ACC112 (cell line): ENCODE results near the gene ELMO2.

Source experiments
- H2AFZ ChIP-seq: fragments of 200-600 bp; sonication (generic); one replicate; pipeline ENCODE4 v1.6.0; 2017; ENCODE audit warnings: antibody characterized with exemption, low read length; ENCODE audit not compliant: unreplicated experiment
- H3K27ac ChIP-seq: fragments of 200-600 bp; sonication (generic); 2 replicates; pipeline ENCODE4 v1.5.1; 2014; ENCODE audit warnings: low read depth, mild to moderate bottlenecking, antibody characterized with exemption, low read length, moderate library complexity
- H3K27me3 ChIP-seq: fragments of 200-600 bp; sonication (generic); 2 replicates; pipeline ENCODE4 v1.6.1; 2014; ENCODE audit warnings: mild to moderate bottlenecking, antibody characterized with exemption, low read length, moderate library complexity, mixed read lengths; ENCODE audit not compliant: insufficient read depth
- H3K36me3 ChIP-seq: fragments of 200-600 bp; sonication (generic); 2 replicates; pipeline ENCODE4 v1.6.1; 2016; ENCODE audit warnings: mild to moderate bottlenecking, antibody characterized with exemption, low read length, moderate library complexity, mixed read lengths; ENCODE audit not compliant: insufficient read depth
- H3K4me1 ChIP-seq: fragments of 200-600 bp; sonication (generic); one replicate; pipeline ENCODE4 v1.6.1; 2016; ENCODE audit warnings: low read length, mixed read lengths; ENCODE audit not compliant: insufficient read depth, unreplicated experiment, control insufficient read depth
- H3K4me3 ChIP-seq: fragments of 200-600 bp; sonication (generic); 2 replicates; pipeline ENCODE4 v1.5.1; 2014; ENCODE audit warnings: mild to moderate bottlenecking, low read depth, low read length
- H3K79me2 ChIP-seq: fragments of 200-600 bp; sonication (generic); one replicate; pipeline ENCODE4 v1.6.0; 2016; ENCODE audit warnings: low read length; ENCODE audit not compliant: control insufficient read depth, unreplicated experiment, insufficient read depth

Gene ELMO2

GRCh38 chr20:46343348-46343974 is 63.0 kb downstream of the ELMO2 start:
- Histone ChIP-seq H3K27me3 (peaks cover 59% of the 10 kb centered on the region), H2AFZ (no peak overlapping the region), H3K27ac (no peak overlapping the region), H3K4me1 (no peaks in the 10 kb centered on the region), H3K79me2 (no peaks in the 10 kb centered on the region), H3K4me3 (0 out of 2 replicates have a peak overlapping the region, but pooled peaks have one; percentile 24), H3K36me3 (no peaks in the 10 kb centered on the region)

- H3K27ac ChIP-seq: no peak overlapping the region
- no peaks in the 10 kb centered on the region for H3K79me2 ChIP-seq
- no peaks in the 10 kb centered on the region for H3K36me3 ChIP-seq
- no peak overlapping the region for H2AFZ ChIP-seq
- 0 out of 2 replicates have a peak overlapping the region, but pooled peaks have one; percentile 24 for H3K4me3 ChIP-seq
- no peaks in the 10 kb centered on the region for H3K4me1 ChIP-seq
- H3K27me3 ChIP-seq: peaks cover 66% of the 10 kb centered on the region
These were observed 63.7 kb downstream of the ELMO2 start for GRCh38 chr20:46342451-46343347.

GRCh38 chr20:46342010-46342378 is 64.4 kb downstream of the ELMO2 start:
- Histone ChIP-seq H3K79me2 (no peaks in the 10 kb centered on the region), H3K4me3 (no peak overlapping the region), H2AFZ (no peak overlapping the region), H3K4me1 (no peaks in the 10 kb centered on the region), H3K36me3 (no peaks in the 10 kb centered on the region), H3K27ac (no peak overlapping the region), H3K27me3 (peaks cover 73% of the 10 kb centered on the region)

GRCh38 chr20:46341074-46342009 is 65.1 kb downstream of the ELMO2 start:
- H3K27ac ChIP-seq: no peak overlapping the region
- H3K27me3 ChIP-seq: peaks cover 79% of the 10 kb centered on the region
- no peaks in the 10 kb centered on the region for H3K79me2 ChIP-seq
- H3K4me1 ChIP-seq: no peaks in the 10 kb centered on the region
- no peak overlapping the region for H3K4me3 ChIP-seq
- H3K36me3 ChIP-seq: no peaks in the 10 kb centered on the region
- H2AFZ ChIP-seq: no peak overlapping the region

- no peak overlapping the region for H3K27ac ChIP-seq
- H3K27me3 ChIP-seq: peaks cover 85% of the 10 kb centered on the region
- H3K36me3 ChIP-seq: no peaks in the 10 kb centered on the region
- no peak overlapping the region for H3K4me3 ChIP-seq
- H3K4me1 ChIP-seq: no peaks in the 10 kb centered on the region
- H3K79me2 ChIP-seq: no peaks in the 10 kb centered on the region
- no peak overlapping the region for H2AFZ ChIP-seq
These were observed 67.4 kb downstream of the ELMO2 start for GRCh38 chr20:46339037-46339436.

GRCh38 chr20:46336735-46337134 is 69.7 kb downstream of the ELMO2 start:
- no peak overlapping the region for H3K27ac ChIP-seq
- H3K4me3 ChIP-seq: no peak overlapping the region
- H3K27me3 ChIP-seq: peaks cover 78% of the 10 kb centered on the region
- no peaks in the 10 kb centered on the region for H3K79me2 ChIP-seq
- H3K36me3 ChIP-seq: no peaks in the 10 kb centered on the region
- no peak overlapping the region for H2AFZ ChIP-seq
- no peaks in the 10 kb centered on the region for H3K4me1 ChIP-seq

- Histone ChIP-seq H3K27ac (no peak overlapping the region), H3K4me3 (no peak overlapping the region), H3K27me3 (peaks cover 68% of the 10 kb centered on the region), H3K79me2 (no peaks in the 10 kb centered on the region), H3K4me1 (no peaks in the 10 kb centered on the region), H2AFZ (no peak overlapping the region), H3K36me3 (no peaks in the 10 kb centered on the region)
These were observed 72.0 kb downstream of the ELMO2 start for GRCh38 chr20:46334303-46334904.

- Histone ChIP-seq H2AFZ (no peak overlapping the region), H3K4me3 (no peak overlapping the region), H3K79me2 (no peaks in the 10 kb centered on the region), H3K4me1 (no peaks in the 10 kb centered on the region), H3K27ac (no peak overlapping the region), H3K27me3 (peaks cover 58% of the 10 kb centered on the region), H3K36me3 (no peaks in the 10 kb centered on the region)
These were observed 73.0 kb downstream of the ELMO2 start for GRCh38 chr20:46333161-46333991.

- Histone ChIP-seq H3K79me2 (no peaks in the 10 kb centered on the region), H3K27ac (no peak overlapping the region), H3K4me3 (no peak overlapping the region), H3K4me1 (no peaks in the 10 kb centered on the region), H3K27me3 (peaks cover 51% of the 10 kb centered on the region), H2AFZ (no peak overlapping the region), H3K36me3 (no peaks in the 10 kb centered on the region)
These were observed 73.8 kb downstream of the ELMO2 start for GRCh38 chr20:46332373-46333160.
